Amygdala (tissue), 56 donors: ENCODE data around the gene TRAPPC4.
"Not testable (repeated sequence)": the region's sequence is repeated elsewhere in the genome, so short reads cannot be mapped to it uniquely, and the experiment has no call there.

Source experiments
- DNase-seq, 56 donors: peaks; one replicate each; lab custom pipeline; 2025; lab: John Stamatoyannopoulos, UW

The TRAPPC4 gene

GRCh38 chr11:119059128-119059527, 40.6 kb downstream of the TRAPPC4 start:
- not testable (repeated sequence) for DNase-seq

DNA sequence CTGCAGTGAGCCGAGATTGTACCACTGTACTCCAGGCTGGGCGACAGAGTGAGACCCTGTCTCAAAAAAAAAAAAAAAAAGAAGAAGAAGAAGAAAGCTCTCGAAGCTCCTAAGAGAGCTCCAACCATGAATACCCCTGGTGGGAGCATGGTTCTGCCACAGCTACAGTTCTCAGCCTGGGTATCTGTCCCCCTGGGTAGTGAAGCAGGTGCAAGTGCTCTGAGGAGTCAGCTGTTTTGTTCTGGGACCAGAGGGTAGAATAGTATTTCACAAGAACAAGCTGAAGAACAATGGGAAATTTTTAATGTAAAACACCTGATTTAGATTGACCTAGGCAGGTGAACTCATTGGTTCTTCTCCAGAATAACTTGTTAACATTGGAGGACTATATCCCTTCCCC, 42.7 kb downstream of the TRAPPC4 start:
- no peak for DNase-seq

GRCh38 chr11:119062779-119063178, 44.2 kb downstream of the TRAPPC4 start:
- no peak for DNase-seq

GRCh38 chr11:119065369-119065768, 46.8 kb downstream of the TRAPPC4 start:
- DNase-seq = peak in 1 of 56 donors; percentile 3

DNA sequence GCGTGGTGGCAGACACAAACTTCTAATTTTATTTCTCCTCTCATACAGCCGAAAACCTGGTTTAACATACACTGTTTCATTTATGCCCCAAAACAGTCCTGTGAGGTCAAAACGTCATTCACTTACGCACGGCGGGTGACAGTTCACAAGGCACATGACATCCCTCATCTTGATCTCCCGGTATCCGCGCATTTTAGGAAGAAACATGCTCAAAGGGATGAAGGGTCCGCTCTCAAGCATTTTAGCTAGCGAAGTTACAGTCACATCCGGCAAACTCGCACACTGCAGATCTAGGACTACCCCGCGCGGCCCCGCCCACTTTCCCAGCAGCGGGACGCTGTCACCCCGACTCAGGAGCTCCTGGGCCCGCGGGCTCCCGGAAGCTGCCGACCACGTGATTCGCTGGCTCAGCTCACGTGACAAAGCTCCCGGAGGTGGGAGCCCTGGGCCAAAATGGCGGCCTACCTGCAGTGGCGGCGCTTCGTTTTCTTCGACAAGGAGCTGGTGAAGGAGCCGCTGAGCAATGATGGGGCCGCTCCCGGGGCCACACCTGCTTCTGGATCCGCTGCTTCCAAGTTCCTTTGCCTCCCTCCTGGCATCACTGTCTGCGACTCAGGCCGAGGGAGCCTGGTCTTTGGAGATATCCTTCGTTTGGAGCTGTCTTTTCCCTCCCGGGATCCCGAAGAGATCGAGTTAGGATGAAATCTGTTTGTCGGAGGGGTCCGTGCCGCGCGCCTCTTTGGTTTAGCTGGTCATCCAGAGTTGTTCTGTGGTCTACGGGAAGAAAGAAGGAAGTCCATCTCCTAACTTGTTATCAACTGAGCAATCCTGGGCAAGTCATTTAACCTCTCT, 49.0 kb downstream of the TRAPPC4 start, which contains the start of gene VPS11:
Gene VPS11 (plus strand): TSS at position 448 of the 852 bp plus-strand sequence. CDS start 6 bp downstream, at position 454.
- DNase-seq = peak; percentile 80 to 97 (median 92)
